ENCODE data around the gene POLR1D.

POLR1D gene

DNA sequence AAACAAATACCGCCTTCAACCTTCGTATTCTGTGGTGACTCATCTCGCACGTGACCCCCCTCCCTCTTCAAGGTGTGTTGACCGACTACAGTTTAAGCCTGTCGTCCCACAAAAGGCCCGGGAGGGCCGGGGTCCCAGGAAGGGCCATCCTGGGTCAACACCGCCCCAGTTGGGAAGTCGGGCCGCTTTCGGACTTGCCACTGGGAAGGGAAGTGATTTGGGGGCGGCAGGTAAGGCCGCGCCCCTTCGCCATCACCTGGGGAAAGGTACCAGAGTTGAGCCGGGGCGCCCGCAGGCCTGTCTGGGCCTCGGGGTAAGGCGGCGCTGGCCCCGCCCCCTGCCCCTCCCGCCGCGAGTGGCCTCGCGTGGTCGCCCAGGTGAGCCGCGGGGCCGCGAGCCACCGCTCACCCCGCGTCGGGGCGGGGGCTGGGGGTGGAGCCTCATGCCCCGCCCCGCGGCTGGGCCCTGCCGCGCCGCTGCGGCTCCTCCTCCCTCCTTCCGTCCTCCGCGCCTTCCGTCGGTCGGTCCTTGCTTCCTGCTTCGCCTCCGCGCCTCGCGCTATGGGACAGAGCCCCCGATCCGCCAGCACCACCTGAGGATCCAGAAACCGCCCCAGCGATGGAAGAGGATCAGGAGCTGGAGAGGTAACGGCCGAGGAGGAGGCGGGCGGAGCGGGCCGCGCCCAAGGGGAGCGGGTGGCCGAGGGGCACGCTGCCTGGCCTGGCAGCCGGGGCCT is at the start of gene POLR1D:
Gene POLR1D, plus strand, starts transcription at position 527 of the 736 bp plus-strand sequence. Its CDS starts 92 bp downstream, at position 619.
- DNase-seq (ENCODE audit: low read depth in 3 of 3): peak; percentile 58 to 74 (median 70)

DNA sequence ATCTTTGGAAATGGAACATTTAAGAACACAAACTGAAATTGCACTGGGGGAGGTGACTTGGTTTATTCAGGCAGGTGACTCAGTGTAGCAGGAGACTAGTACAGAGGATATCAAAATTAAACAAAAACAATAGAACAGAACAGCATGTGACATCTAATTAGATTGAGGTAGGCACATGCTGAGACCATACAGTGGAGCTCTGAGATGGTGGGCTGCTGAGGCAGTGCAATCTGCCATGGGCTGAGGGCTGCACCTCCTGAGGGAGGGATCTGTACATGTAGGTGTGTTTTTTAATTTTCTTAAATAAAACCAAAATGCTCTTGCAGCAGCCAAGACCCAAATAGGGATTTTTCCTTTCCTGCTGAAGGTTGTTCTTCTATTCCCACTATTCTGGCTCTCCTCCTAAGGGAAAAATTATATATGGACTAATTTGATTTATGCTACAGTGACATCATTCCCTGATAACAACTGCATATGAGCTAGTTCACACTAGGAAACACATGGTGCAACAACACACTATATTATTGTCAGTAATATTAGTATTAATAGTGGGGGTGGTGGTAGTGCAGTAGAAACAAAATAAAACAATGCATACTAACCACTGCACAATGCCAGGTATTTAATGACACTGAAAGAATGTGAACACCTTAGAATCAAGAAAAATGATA is 49.3 kb upstream of the POLR1D start:
- no peak for DNase-seq (ENCODE audit: low read depth in 3 of 3)

DNA sequence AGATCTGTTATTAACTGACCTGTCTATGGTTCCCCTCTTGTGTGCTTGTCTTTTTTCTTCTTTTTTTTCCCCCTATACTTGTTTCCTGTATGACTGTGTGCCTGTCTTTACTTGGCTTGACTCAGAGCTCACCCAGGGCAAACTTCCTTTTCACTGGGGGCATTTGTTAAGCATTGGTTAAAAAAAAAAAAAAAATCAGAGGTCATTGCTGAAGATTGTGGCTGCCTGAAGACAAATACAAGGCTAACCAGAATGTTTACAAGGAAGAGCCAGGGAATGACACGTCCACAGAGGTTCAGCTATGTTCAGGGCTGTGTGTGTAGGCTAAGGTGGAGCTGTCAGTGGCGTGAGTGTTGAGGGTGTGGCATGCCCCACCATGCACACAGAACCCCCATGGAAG is 48.4 kb upstream of the POLR1D start:
- DNase-seq (ENCODE audit: low read depth in 3 of 3): no peak

- no peak for DNase-seq (ENCODE audit: low read depth in 3 of 3)
These were observed 47.0 kb upstream of the POLR1D start for GRCh38 chr13:27574661-27575060.

DNA sequence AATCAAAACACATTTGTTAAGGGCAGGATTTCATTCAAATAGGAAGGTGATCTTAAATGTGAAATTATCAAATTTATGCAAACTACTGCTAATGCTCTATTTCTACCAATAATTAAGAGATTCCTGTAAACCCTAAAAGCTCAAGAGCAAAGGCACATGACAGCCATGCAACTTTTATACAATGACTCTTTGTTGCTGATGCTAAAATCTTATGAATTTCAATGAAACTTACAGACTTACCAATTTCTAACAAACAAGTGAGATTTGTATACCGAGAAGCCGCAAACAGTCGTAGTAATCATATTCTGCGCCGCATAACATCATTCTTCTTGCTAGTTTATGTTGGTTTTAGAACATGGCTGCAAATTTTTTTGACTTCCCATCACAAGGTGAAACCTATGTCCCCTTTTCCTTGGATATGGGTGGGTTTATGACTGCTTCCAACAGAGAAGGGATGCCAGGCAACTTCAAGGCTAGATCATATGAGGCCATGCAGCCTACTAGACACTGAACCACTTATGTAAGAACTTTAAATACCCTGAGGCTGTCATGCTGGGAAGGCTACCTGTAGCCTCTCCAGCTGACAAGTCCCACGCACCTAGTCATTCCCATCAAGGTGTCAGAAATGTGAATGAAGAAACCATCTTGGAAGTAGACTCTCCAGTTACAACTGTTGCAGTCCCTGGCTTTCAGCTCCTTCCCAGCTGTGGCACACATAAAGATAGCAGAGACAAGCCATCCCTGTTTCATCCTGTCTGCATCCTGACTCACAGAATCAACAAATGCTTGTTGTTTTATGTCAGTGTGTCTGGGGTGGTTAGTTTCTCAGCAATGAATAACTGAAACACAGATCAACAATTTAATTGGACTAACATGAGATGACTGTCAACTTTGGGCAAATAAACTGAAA is 43.3 kb upstream of the POLR1D start:
- DNase-seq (ENCODE audit: low read depth in 3 of 3): no peak

- no peak for DNase-seq (ENCODE audit: low read depth in 3 of 3)
These were observed 38.0 kb upstream of the POLR1D start for GRCh38 chr13:27583645-27584044.

DNA sequence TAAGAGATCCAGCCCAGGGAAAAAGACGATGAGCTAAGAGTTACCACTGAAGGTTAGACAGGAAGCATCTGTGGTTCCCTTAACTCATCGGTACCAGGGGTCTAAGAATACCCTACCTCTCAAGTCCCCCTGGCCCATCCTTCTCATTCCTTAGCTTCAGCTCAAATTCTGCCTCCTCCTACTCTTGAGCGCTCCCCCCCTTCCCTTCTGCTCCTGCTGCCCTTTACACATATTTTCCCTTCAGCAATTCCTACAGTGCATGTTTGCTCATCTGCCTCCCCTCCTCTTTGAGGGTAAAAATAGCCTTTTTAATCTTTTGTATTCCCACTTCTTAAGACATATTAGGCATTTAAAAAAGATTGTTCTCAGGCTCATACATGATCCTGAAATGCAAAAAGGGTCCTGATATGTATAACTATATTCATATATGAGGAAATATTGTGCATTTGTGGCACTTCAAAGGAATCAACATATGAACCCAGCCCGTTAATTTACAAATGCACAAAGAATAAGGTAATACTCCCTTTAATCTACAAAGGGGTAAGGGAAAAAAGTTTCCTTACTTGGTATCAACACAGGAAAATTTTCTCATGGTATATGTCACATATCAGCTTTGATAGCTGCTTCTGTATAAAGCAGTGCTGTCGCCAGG is 34.5 kb upstream of the POLR1D start:
- no peak for DNase-seq (ENCODE audit: low read depth in 3 of 3)

DNA sequence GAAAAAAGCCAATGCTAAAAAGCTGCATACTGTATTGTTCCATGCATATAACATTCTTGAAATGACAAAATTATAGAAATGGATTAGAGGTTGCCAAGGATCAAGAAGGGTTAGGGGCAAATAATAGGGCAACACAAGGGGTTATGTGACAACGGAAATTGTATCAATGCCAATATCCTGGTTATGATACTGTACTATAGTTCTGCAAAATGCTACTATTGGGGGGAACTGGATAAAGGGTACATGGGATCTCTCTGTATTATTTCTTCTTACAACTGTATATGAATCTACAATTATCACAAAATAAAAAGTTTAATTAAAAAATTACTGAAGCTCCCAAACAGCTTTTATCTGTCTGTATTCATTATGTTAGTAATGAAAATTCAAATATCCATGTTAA is 33.3 kb upstream of the POLR1D start:
- DNase-seq (ENCODE audit: low read depth in 3 of 3): no peak

DNA sequence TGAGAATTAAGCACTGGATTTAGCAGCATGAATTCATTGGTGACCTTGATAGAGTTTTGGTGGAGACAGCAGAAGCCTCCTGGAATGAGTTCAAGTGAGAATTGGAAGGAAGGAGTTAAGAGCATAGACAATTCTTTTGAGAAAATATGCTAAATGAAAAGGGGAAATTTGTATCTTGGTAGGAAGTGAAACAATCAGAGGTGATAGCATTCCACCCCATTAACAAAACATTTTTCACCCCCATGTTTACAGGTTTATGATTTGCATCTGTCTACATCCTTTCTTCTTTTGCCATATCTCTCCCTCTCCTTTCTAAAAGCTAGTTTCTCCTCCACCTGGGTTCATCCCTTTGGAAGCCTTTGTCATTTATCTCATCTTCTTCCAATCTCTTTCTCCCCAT is 28.8 kb upstream of the POLR1D start:
- no peak for DNase-seq (ENCODE audit: low read depth in 3 of 3)

GRCh38 chr13:27593267-27593666 is 28.4 kb upstream of the POLR1D start:
- DNase-seq (ENCODE audit: low read depth in 3 of 3): no peak

GRCh38 chr13:27595055-27595811 is 26.5 kb upstream of the POLR1D start:
- no peak for DNase-seq (ENCODE audit: low read depth in 3 of 3)

DNA sequence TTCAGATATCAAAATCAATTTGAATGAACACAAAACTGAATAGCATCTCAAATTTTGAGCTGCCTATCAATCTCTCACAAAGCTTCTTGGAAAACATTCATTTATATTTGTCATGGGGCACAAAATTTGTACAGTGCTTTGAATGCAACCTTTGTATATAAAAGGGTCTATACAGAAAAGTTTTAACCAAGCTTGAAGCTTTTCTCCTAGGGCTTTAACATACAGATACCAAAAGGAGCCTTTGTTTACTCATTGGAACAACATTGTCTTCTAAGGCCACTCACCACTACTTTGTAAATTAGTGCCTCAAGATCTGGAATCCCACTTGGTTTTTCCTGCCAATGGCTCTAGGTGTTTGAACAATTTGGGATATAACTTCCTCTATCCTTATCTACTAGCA is 22.6 kb upstream of the POLR1D start:
- no peak for DNase-seq (ENCODE audit: low read depth in 3 of 3)

- DNase-seq (ENCODE audit: low read depth in 3 of 3): no peak
These were observed 21.7 kb upstream of the POLR1D start for GRCh38 chr13:27599845-27600553.

DNA sequence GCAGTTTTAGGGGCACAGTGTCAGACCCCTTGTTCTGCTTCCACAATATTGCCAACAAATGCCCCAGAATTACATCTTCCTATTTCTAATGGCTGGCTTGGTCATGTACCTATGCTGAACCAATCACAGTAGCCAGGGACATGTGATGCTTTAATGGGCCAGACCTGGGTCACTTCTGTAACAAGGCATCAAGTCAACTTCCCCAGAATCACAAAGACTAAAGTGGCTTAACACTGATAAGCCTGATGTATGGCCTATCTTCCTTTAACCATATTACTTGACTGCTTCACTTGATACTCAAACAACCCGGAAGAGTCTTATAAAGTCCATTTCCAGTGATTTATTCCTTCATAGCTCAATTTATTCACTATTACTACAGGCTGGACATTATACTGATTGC is 21.0 kb upstream of the POLR1D start:
- DNase-seq (ENCODE audit: low read depth in 3 of 3): no peak

DNA sequence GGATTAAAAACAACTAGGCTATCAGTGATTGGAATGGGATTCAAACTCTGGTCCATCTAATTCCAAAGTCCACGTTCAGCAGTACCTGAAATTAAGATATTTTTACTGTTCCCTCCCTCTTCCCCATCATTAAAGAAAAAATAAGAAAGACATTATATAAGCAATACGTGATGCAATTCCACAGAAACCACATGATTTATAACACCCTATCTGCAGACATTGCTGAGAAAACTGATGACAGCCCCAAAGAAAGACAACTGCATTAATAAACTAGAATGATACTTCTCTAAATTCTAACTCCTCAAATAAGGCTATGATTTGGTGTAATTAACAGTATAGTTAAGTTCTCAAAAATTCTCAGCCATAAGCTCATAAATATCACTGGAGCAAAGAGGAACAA is 20.5 kb upstream of the POLR1D start:
- no peak for DNase-seq (ENCODE audit: low read depth in 3 of 3)

- no peak for DNase-seq (ENCODE audit: low read depth in 3 of 3)
These were observed 19.9 kb upstream of the POLR1D start for GRCh38 chr13:27601803-27602202.

GRCh38 chr13:27605099-27605498 is 16.6 kb upstream of the POLR1D start:
- DNase-seq (ENCODE audit: low read depth in 3 of 3): no peak

DNA sequence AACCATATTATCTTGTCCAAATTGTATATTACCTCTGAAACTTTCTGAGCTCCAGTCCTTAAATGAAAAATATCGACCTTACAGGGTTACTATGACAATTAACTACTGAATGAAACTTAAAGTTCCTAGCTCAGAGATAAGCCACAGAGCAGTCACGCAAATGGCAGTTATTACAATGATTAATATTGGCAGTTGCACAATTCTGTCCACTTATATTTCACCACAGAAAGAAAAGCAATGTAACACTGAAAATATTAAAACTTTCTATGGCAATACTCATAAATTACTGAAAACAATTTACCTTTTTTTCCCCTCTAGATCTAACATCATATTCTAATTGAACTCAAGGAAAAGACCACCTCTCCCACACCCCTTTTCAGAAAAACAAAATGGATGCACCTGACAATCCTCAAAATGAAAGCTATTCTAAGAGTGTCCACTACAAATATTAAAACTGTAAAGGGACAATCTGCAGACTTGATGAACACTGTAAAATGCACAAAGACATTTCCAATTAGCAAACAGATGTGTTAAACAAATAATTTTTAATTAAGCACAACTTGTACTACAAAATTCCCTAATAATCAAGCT is 16.0 kb upstream of the POLR1D start:
- no peak for DNase-seq (ENCODE audit: low read depth in 3 of 3)

GRCh38 chr13:27607125-27607524 is 14.6 kb upstream of the POLR1D start:
- DNase-seq (ENCODE audit: low read depth in 3 of 3): no peak

DNA sequence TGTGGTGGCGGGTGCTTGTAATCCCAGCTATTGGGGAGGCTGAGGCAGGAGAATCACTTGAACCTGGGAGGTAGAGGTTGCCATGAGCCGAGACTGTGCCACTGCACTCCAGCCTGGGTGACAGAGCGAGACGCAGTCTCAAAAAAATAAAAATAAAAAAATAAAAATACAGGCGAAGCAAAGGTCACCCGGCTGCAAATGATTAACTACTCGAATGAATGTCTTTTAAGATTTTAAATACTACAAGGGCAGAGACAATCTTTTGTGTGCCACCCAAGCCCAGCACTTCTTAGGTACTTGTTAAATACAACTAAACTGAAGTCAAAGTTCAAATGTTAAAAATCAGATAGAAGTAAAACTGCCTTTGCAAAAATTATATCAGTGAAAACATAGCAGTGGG is 8.1 kb upstream of the POLR1D start:
- no peak for DNase-seq (ENCODE audit: low read depth in 3 of 3)

Data from stimulated activated CD4-positive, alpha-beta T cell treated with anti-CD3 and anti-CD28 coated beads, TNF-alpha, amount 100 ng/mL, for 24 hours (primary cell).